Breast epithelium (tissue), 3 donors: Measurements from ENCODE around the gene LDB1.

ENCODE experiments used
- CTCF ChIP-seq, 3 donors: fragments of 450-650 bp; IDR thresholded peaks; one replicate each; pipeline ENCODE4 v1.5.1; 2016 to 2017; ENCODE audit warnings: antibody characterized with exemption in 3 of 3, mild to moderate bottlenecking in 3 of 3, moderate library complexity in 3 of 3
- POLR2A ChIP-seq: fragments of 450-650 bp; IDR thresholded peaks from one replicate; pipeline ENCODE4 v1.6.1; 2016; ENCODE audit warnings: antibody characterized with exemption, mild to moderate bottlenecking, moderate library complexity
- POLR2AphosphoS5 ChIP-seq, 3 donors: sonication (generic); formaldehyde crosslinking; IDR thresholded peaks; one replicate each; pipeline ENCODE4 v1.6.1; 2017; ENCODE audit warnings: antibody characterized with exemption in 3 of 3

GRCh38 chr10:102140218-102140617 is 20.1 kb upstream of the LDB1 start:
- no peak for TF ChIP-seq CTCF (IDR thresholded peaks at IDR 0.05)
- TF ChIP-seq POLR2AphosphoS5 (IDR thresholded peaks at IDR 0.05), result no peak
- TF ChIP-seq POLR2A, result no peak
